CD4-positive, alpha-beta T cell (primary cell): ENCODE data around the gene OSCAR. TPM values are rescaled to one million over a fixed set of nuclear protein-coding genes. Genes with fewer than 3 reads are reported as not detected.

ENCODE experiments used
- ATAC-seq: fragments of 200-7000 bp; cut with Tn5 transposase; one replicate; pipeline ENCODE4 v1.10.0; 2022; ENCODE audit warnings: mild to moderate bottlenecking; ENCODE audit not compliant: poor library complexity
- CTCF ChIA-PET: fragments of 350-600 bp; sonication (Branson Sonifier 250); formaldehyde crosslinking; loops from one replicate; lab custom pipeline; 2021; ENCODE audit warnings: antibody characterized with exemption, inconsistent platforms; lab: Charles Lee
- POLR2A ChIA-PET: fragments of 350-600 bp; sonication (Branson Sonifier 250); formaldehyde crosslinking; loops from one replicate; lab custom pipeline; 2021; ENCODE audit warnings: antibody characterized with exemption, inconsistent platforms; lab: Charles Lee
- DNase-seq, 14 experiments: peaks; one replicate each; pipeline ENCODE4 v3.0.0-alpha.2; 2013 to 2020; ENCODE audit warnings: mixed read lengths in 2 of 14
- H3K27ac ChIP-seq, 2 donors: one replicate each; pipeline versions ENCODE4 v1.5.1 to v1.7.0; 2013; ENCODE audit warnings: low read length in 2 of 2, low read depth in 1 of 2, mild to moderate bottlenecking in 1 of 2
- H3K27me3 ChIP-seq, 2 experiments: 1 replicate in 1 of 2; 2 replicates in 1 of 2; pipeline versions ENCODE4 v1.6.1 to v1.7.0; 2013; ENCODE audit warnings: low read length in 2 of 2, control low read depth in 1 of 2, mild to moderate bottlenecking in 1 of 2, moderate library complexity in 1 of 2; ENCODE audit not compliant: insufficient read depth in 2 of 2, control insufficient read depth in 1 of 2
- H3K36me3 ChIP-seq: one replicate; pipeline ENCODE4 v1.6.1; 2013; ENCODE audit warnings: low read length, control low read depth; ENCODE audit not compliant: insufficient read depth
- H3K4me1 ChIP-seq: one replicate; pipeline ENCODE4 v1.6.1; 2013; ENCODE audit warnings: low read length, control low read depth; ENCODE audit not compliant: insufficient read depth
- H3K4me3 ChIP-seq: one replicate; pipeline ENCODE4 v1.5.1; 2013; ENCODE audit warnings: mild to moderate bottlenecking, low read length, moderate library complexity
- H3K9me3 ChIP-seq, 2 experiments: 1 replicate in 1 of 2; 2 replicates in 1 of 2; pipeline versions ENCODE4 v1.6.1 to v1.7.0; 2013; ENCODE audit warnings: low read length in 2 of 2, mild to moderate bottlenecking in 2 of 2, control low read depth in 1 of 2, moderate library complexity in 1 of 2; ENCODE audit not compliant: control insufficient read depth in 1 of 2, insufficient read depth in 1 of 2
- H3K27ac Mint-ChIP-seq: one replicate; pipeline ENCODE4 v1.8.0; 2020; ENCODE audit warnings: mixed read lengths
- H3K27me3 Mint-ChIP-seq: one replicate; pipeline ENCODE4 v1.8.0; 2021; ENCODE audit warnings: mixed read lengths
- H3K36me3 Mint-ChIP-seq: one replicate; pipeline ENCODE4 v1.8.0; 2021; ENCODE audit warnings: low read depth, mixed read lengths
- H3K4me1 Mint-ChIP-seq: one replicate; pipeline ENCODE4 v1.8.0; 2021; ENCODE audit warnings: low read depth, mixed read lengths
- H3K4me3 Mint-ChIP-seq: one replicate; pipeline ENCODE4 v1.8.0; 2020; ENCODE audit warnings: mild to moderate bottlenecking, mixed read lengths
- H3K9me3 Mint-ChIP-seq: one replicate; pipeline ENCODE4 v1.8.0; 2020; ENCODE audit warnings: mixed read lengths
- CTCF ChIP-seq: fragments of 200-600 bp; IDR thresholded peaks from one replicate; pipeline ENCODE4 v1.8.0; 2022; ENCODE audit warnings: antibody characterized with exemption, mild to moderate bottlenecking
- intact Hi-C, 2 experiments: fragments of 100-400 bp; cut with DNase I in 1 of 2; cut with micrococcal nuclease in 1 of 2; formaldehyde crosslinking; loops; one replicate each; pipeline versions ENCODE4 v1.15.1 to v1.9.0; 2023 to 2025; cut with DNase I, micrococcal nuclease
- total RNA-seq, 174 experiments: library from RNA in 2 of 174; stranded (reverse) in 2 of 174; gene quantifications; one replicate each; pipeline ENCODE4 v1.2.3 and lab custom pipeline; 2021 to 2026

Gene OSCAR
- total RNA-seq, 2 experiments from 2014 or later = 0.41 to 0.42 TPM

GRCh38 chr19:54147676-54148075 is 47.1 kb upstream of the OSCAR start:
- DNase-seq = no peak
- peaks cover 93% of the 10 kb centered on the region for H3K36me3 ChIP-seq
- H3K27me3 ChIP-seq = no peaks in the 10 kb centered on the region
- no peaks in the 10 kb centered on the region for H3K4me1 ChIP-seq
- no peak for TF ChIP-seq CTCF
- H3K27ac ChIP-seq = no peak overlapping the region
- Mint-ChIP-seq H3K36me3 (peaks cover 91% of the 10 kb centered on the region), H3K27ac (no peak overlapping the region), H3K4me1 (peaks cover 4% of the 10 kb centered on the region), H3K4me3 (no peak overlapping the region), H3K27me3 (no peaks in the 10 kb centered on the region), H3K9me3 (no peaks in the 10 kb centered on the region)
- intact Hi-C loops = no loop called here
- no peaks in the 10 kb centered on the region for H3K9me3 ChIP-seq
- no peak for ATAC-seq
- ChIA-PET POLR2A (interaction anchor here (0.7 to 1.1 kb wide), 2 partner anchors 9 to 11 kb away, joined by 4 to 6 read pairs; partner anchors contain the start of gene CNOT3), CTCF (no interaction called here)
- no peak overlapping the region for H3K4me3 ChIP-seq

- H3K27ac Mint-ChIP-seq = no peak overlapping the region
- no peak overlapping the region for H3K4me3 Mint-ChIP-seq
- H3K27me3 ChIP-seq = no peaks in the 10 kb centered on the region
- H3K4me3 ChIP-seq = no peak overlapping the region
- peaks cover 94% of the 10 kb centered on the region for H3K36me3 ChIP-seq
- peaks cover 6% of the 10 kb centered on the region for H3K4me1 ChIP-seq
- no peak overlapping the region for H3K27ac ChIP-seq
- TF ChIP-seq CTCF = no peak
- CTCF ChIA-PET = no interaction called here
- no peaks in the 10 kb centered on the region for H3K9me3 Mint-ChIP-seq
- peaks cover 87% of the 10 kb centered on the region for H3K36me3 Mint-ChIP-seq
- H3K9me3 ChIP-seq = no peaks in the 10 kb centered on the region
- intact Hi-C loops = no loop called here
- POLR2A ChIA-PET = interaction anchor here (0.9 kb wide), 1 partner anchor 30 kb away, joined by 3 read pairs; the partner anchor contains the start of genes PRPF31 and TFPT
- H3K27me3 Mint-ChIP-seq = no peaks in the 10 kb centered on the region
- ATAC-seq = no peak
- DNase-seq = no peak
- peaks cover 8% of the 10 kb centered on the region for H3K4me1 Mint-ChIP-seq
These were observed 45.0 kb upstream of the OSCAR start for GRCh38 chr19:54145541-54146158.

- Mint-ChIP-seq H3K4me1 (peaks cover 34% of the 10 kb centered on the region), H3K9me3 (no peaks in the 10 kb centered on the region), H3K27ac (no peak overlapping the region), H3K27me3 (no peaks in the 10 kb centered on the region), H3K4me3 (peak overlapping the region; percentile 62), H3K36me3 (peaks cover 69% of the 10 kb centered on the region)
- CTCF ChIA-PET = no interaction called here
- H3K4me1 ChIP-seq = peaks cover 32% of the 10 kb centered on the region
- no peaks in the 10 kb centered on the region for H3K27me3 ChIP-seq
- peaks cover 78% of the 10 kb centered on the region for H3K36me3 ChIP-seq
- H3K4me3 ChIP-seq = no peak overlapping the region
- DNase-seq = no peak
- no peak for ATAC-seq
- H3K27ac ChIP-seq = no peak overlapping the region
- POLR2A ChIA-PET = interaction anchor here (2.0 kb wide), 1 partner anchor 17 kb away, joined by 6 read pairs; the partner anchor contains the start of gene LENG1
- no peak for TF ChIP-seq CTCF
- H3K9me3 ChIP-seq = no peaks in the 10 kb centered on the region
- intact Hi-C loops = no loop called here
These were observed 41.7 kb upstream of the OSCAR start for GRCh38 chr19:54142166-54142780.
